ENCODE measurements around the gene CTRB2.
"Not testable (repeated sequence)": the region's sequence is repeated elsewhere in the genome, so short reads cannot be mapped to it uniquely, and the experiment has no call there.

The CTRB2 gene

GRCh38 chr16:75225678-75226515 lies 18.9 kb upstream of the CTRB2 start:
- DNase-seq: no peak

- DNase-seq: no peak
Measured at GRCh38 chr16:75225092-75225491, 18.1 kb upstream of the CTRB2 start.

- DNase-seq: no peak
Measured at GRCh38 chr16:75224306-75225082, 17.5 kb upstream of the CTRB2 start.

GRCh38 chr16:75223129-75223528 lies 16.2 kb upstream of the CTRB2 start:
- not testable (repeated sequence) for DNase-seq

GRCh38 chr16:75222271-75222783 lies 15.4 kb upstream of the CTRB2 start:
- DNase-seq: no peak

- DNase-seq: no peak
Measured at GRCh38 chr16:75219838-75220237, 12.9 kb upstream of the CTRB2 start.

GRCh38 chr16:75219088-75219487 lies 12.1 kb upstream of the CTRB2 start:
- no peak for DNase-seq

- DNase-seq: no peak
Measured at GRCh38 chr16:75218256-75219076, 11.5 kb upstream of the CTRB2 start, which contains the start of gene CTRB1. CTRB1 (plus strand) TSS chr16:75218988; CDS start chr16:75219008, 20 bp downstream.

GRCh38 chr16:75217389-75217851 lies 10.5 kb upstream of the CTRB2 start:
- DNase-seq: no peak

GRCh38 chr16:75216576-75216975 lies 9.6 kb upstream of the CTRB2 start:
- no peak for DNase-seq

GRCh38 chr16:75216127-75216526 lies 9.2 kb upstream of the CTRB2 start:
- DNase-seq: no peak

- not testable (repeated sequence) for DNase-seq
Measured at GRCh38 chr16:75211286-75211685, 4.3 kb upstream of the CTRB2 start.

GRCh38 chr16:75209944-75210343 lies 3.0 kb upstream of the CTRB2 start:
- no peak for DNase-seq

GRCh38 chr16:75209514-75209913 lies 2.6 kb upstream of the CTRB2 start:
- not testable (repeated sequence) for DNase-seq

- no peak for DNase-seq
Measured at GRCh38 chr16:75208861-75209505, 2.0 kb upstream of the CTRB2 start.

- no peak for DNase-seq
Measured at GRCh38 chr16:75208242-75208825, 1.4 kb upstream of the CTRB2 start.

GRCh38 chr16:75207831-75208230 lies 870 bp upstream of the CTRB2 start:
- DNase-seq: no peak

- DNase-seq: not testable (repeated sequence)
Measured at GRCh38 chr16:75205961-75206748, 806 bp downstream of the CTRB2 start.

- not testable (repeated sequence) for DNase-seq
Measured at GRCh38 chr16:75205438-75205837, 1.5 kb downstream of the CTRB2 start.

GRCh38 chr16:75204905-75205304 lies 2.1 kb downstream of the CTRB2 start:
- not testable (repeated sequence) for DNase-seq

GRCh38 chr16:75204410-75204758 lies 2.6 kb downstream of the CTRB2 start:
- DNase-seq: no peak
